HG02678 (cell line): Measurements from ENCODE around the gene DVL3.
"Not testable (repeated sequence)": the region's sequence is repeated elsewhere in the genome, so short reads cannot be mapped to it uniquely, and the experiment has no call there.

Source experiments
- ATAC-seq: cut with Tn5 transposase; IDR thresholded peaks from one replicate; pipeline ENCODE4 v1.9.1; 2021; ENCODE audit warnings: mild to moderate bottlenecking, moderate library complexity; ENCODE audit not compliant: unreplicated experiment

DVL3 gene

GRCh38 chr3:184155644-184156521 lies 706 bp downstream of the DVL3 start:
- peak; percentile 28 for ATAC-seq

GRCh38 chr3:184156522-184156955 lies 1.4 kb downstream of the DVL3 start:
- ATAC-seq: no peak

GRCh38 chr3:184157206-184157605 lies 2.0 kb downstream of the DVL3 start:
- no peak for ATAC-seq

GRCh38 chr3:184158404-184158803 lies 3.2 kb downstream of the DVL3 start:
- no peak for ATAC-seq

GRCh38 chr3:184160456-184160855 lies 5.3 kb downstream of the DVL3 start:
- ATAC-seq: no peak

- not testable (repeated sequence) for ATAC-seq
Observed at GRCh38 chr3:184162571-184163070, 7.4 kb downstream of the DVL3 start.

GRCh38 chr3:184164648-184165330 lies 9.6 kb downstream of the DVL3 start:
- ATAC-seq: no peak

- no peak for ATAC-seq
Observed at GRCh38 chr3:184165543-184165942, 10.4 kb downstream of the DVL3 start.

- ATAC-seq: no peak
Observed at GRCh38 chr3:184166671-184167070, 11.5 kb downstream of the DVL3 start.

GRCh38 chr3:184167786-184168185 lies 12.6 kb downstream of the DVL3 start:
- no peak for ATAC-seq

GRCh38 chr3:184168363-184169120 lies 13.4 kb downstream of the DVL3 start:
- no peak for ATAC-seq

- no peak for ATAC-seq
Observed at GRCh38 chr3:184169896-184170875, 15.0 kb downstream of the DVL3 start.

- no peak for ATAC-seq
Observed at GRCh38 chr3:184171562-184171961, 16.4 kb downstream of the DVL3 start.

- ATAC-seq: no peak
Observed at GRCh38 chr3:184172681-184173373, 17.6 kb downstream of the DVL3 start.

- ATAC-seq: no peak
Observed at GRCh38 chr3:184173374-184173722, 18.2 kb downstream of the DVL3 start.

- no peak for ATAC-seq
Observed at GRCh38 chr3:184174284-184174645, 19.1 kb downstream of the DVL3 start.

GRCh38 chr3:184174646-184175492 lies 19.7 kb downstream of the DVL3 start, which contains the start of gene AP2M1:
Gene AP2M1, plus strand, starts transcription at chr3:184174855. Its CDS starts 2,139 bp downstream, at chr3:184176994.
- peak; percentile 96 for ATAC-seq

- ATAC-seq: no peak
Observed at GRCh38 chr3:184175506-184175905, 20.3 kb downstream of the DVL3 start.

- ATAC-seq: no peak
Observed at GRCh38 chr3:184175981-184176376, 20.8 kb downstream of the DVL3 start.
